KBM-7 (cell line): ENCODE measurements around the gene ARHGAP30.

Experiments used
- DNase-seq: peaks from one replicate; pipeline ENCODE4 v3.0.0-alpha.2; 2015
- in situ Hi-C: fragments of 300-500 bp; cut with MboI; formaldehyde crosslinking; loops from 2 replicates; pipeline ENCODE4 v1.14.3; 2020; ENCODE audit warnings: low sequenced_read_pairs, low pct_unique_long_range_greater_than_20kb, mixed read lengths

ARHGAP30 gene

DNA sequence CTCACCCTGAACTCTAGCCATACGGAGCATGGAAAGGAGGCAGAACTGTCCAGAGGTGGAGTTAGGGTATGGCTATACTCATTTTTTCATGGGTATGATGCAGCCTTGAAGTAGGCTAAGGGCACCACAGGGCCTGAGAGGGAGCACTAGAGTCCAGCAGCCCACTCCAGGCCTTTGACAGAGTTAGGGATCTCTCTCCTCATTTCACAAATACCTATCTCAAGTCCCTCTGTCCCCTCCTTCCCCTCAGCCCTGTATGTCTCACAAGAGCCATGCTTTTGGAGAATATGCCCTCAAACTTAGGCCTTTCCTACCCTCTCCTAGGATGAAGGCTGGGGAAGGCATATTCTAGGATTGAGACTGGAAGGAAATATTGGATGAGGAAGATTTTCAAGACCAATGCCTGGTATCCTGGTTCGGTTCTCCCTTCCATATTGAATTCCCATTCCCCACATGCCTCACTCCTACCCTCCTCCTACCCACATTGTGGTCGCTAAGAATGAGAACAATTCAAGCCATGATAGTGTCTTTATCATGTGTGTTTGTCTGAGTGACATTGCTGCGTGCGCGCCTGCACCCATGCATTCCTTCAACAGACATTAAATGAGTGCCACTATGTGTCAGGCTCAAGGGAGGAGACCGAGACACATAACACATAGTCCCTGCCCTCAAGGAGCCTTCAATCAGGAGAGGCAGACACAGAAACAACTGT, 22.3 kb upstream of the ARHGAP30 start:
- in situ Hi-C loops, result no loop called here

DNA sequence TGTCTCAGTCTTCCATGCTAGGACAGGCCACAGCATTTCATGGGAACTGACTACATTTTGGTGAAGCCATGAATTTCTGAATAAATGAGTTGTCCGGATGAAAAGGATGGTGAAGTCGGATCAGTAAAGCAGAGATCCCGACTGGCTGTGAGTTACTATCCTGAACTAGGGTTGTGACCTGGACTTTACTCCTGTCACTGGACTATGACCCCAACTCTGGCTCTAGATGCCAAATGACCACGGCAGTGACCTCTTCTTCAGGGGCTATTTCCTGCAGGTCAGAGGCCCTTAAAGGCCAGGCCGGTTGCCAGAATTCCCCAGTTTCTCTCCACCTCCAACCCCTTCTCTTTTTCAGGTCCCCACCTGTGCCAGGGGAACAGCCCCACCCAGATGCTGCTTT, 21.4 kb upstream of the ARHGAP30 start:
- DNase-seq, result no peak
- in situ Hi-C loops, result no loop called here

More for the DNA sequence above, 22.3 kb upstream of the ARHGAP30 start:
- no peak for DNase-seq

DNA sequence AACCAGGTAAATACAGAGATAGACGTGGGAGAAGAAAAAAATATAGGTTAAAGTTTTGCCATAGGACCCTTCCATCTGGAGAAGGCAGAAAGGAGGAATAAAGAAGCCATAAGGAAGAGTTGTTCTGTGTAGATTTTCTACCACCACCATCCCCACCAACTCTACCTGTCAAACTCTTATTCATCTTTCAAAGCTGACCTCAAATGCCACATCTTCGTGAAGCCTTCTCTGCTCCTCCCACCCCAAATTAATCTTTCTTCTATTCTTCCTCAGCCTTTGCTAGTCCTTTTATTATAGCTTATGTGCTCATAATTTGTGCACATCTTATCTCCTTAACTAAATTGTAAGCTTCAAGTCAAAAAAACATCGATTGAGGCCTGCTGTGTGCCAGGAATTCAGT, 20.9 kb upstream of the ARHGAP30 start:
- no peak for DNase-seq
- in situ Hi-C loops, result no loop called here

DNA sequence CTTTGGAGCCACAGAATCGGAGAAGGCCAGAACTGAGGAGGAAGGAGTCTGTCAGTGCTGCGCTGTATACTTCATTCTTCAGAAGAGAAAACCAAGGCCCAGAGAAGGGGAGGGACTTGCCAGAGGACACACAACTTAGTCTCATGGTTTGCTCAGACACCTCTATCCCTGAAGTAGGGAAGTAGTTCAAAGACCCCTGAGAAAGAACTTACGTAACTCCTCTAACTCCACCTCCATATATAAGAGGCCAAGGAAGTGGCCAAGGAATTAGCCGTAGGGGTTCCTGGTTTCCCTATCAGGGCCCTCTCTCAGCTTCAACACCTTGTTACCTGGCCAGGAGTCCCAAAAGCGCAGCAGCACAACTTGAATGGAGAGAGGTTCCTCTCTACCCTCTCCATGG, 20.2 kb upstream of the ARHGAP30 start:
- in situ Hi-C loops, result no loop called here
- no peak for DNase-seq

DNA sequence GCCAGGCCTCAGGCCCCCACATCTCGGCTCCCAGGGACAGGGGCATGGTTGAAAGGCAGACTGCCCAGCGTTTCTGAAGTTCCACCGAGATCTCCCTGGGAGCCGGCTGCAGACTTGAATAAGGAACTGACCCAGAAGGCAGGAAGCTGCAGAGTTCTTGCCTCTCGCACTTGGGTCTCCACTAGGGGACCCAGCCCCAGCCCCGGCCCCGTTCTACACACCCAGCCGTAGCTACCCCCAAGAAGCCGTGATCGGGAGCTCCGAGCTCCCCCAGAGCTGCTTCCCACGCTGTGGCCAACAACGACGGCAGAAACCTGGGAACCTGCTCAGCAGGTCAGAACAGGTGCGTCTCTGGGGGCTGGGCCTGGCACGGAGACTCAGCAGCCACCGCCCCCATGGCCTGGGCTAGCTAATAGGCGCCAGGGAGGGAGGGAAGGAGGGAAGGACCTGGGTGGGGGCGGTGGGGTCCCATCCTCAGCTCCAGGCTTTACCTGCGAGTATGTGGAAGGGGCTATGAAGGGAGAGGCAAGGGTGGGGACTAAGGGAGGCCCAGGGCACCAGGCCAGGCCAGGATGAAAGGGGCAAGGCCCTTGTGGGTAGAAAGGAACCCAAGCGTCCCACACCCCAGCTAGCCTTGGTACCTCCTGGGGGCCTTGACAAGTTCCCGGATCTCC, 19.7 kb upstream of the ARHGAP30 start, which contains the start of gene NECTIN4:
TSS of gene NECTIN4 (minus strand) at position 308 of the 674 bp plus-strand sequence. CDS start at position 46, 262 bp downstream.
- DNase-seq, result no peak
- in situ Hi-C loops, result no loop called here

DNA sequence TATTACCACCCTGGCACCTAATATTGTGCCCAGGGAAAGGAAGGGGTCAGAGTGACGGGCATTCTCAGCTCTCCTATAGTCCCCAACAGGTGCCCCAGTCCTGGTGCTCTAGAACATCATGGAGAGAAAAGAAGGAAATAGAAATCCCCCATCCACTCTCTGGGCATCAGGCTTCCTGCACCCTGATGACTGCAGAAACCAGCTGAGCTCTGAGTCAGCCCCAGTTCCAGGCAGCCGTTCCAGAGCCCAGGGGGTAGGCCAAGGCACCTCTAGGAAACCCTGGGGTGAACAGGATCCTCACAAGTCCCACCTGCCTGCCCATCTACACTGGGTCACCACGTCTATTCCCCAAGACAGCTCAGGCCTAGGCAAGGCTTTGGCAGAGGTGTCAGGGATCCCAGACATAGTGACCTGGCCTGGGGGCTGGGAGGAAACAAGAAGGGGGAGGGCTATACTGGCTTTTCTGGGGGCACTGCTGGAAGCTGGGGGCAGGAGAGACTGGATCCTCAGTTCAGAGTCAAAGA, 19.0 kb upstream of the ARHGAP30 start:
- in situ Hi-C loops, result no loop called here
- no peak for DNase-seq

DNA sequence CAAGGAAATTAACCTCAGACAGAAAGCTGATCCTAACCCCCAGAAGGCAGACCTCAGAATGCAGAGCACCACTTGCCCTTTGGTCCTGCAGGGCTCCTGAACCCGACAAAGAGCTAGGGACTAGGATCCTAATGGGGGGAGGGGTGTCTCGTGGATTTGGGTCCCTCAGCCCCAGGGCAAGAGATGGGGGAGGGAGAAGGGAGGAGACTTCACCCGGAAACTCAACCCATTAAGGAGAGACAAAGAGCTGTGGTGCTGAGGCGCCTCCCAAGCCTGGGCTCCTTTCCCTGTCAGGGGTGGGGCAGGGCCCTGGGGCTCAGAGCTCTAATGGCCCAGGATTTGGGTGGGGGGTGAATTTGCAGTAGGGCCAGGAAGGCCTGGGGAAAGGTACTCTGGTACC, 16.8 kb upstream of the ARHGAP30 start:
- in situ Hi-C loops, result no loop called here

DNA sequence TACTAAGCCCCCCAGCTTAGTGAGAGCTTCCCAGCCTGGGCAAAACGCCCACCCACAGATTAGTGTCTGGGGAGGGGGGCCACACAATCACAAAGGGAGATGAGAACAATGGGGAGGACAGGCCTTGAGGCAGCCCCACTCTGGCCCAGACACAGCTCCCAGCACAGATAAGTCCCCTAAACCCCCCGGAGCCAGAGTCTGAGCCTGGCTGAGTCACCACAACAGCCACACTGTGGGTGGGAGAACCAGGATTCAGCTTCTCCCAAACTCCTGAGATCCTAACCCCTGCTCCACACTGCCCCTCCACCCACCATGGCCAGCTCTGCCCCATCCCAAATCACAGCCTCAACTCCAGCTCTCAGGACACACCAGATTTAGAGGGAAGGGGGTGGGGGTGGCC, 15.5 kb upstream of the ARHGAP30 start:
- no peak for DNase-seq
- in situ Hi-C loops, result no loop called here

More for the DNA sequence above, 16.8 kb upstream of the ARHGAP30 start:
- no peak for DNase-seq

DNA sequence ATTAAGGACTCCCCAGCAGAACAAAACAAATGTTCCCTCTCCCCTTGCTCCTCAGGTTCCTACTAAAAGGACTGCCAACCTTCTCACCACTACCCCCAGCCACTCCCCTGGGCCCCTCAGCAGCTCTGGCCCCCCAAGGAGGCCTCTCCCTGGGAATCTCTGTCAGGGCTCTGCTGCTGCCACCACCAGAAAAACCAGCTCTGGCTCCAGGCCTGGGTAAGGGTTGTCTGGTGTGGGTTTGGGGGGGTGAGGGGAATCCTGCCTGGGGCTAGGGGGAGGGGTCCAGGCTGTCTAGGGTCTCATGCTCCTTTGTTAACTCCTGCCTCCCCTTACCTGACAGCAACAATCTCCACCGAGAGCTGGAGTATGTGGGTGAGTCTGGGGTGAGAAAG, 14.9 kb upstream of the ARHGAP30 start:
- in situ Hi-C loops, result no loop called here

DNA sequence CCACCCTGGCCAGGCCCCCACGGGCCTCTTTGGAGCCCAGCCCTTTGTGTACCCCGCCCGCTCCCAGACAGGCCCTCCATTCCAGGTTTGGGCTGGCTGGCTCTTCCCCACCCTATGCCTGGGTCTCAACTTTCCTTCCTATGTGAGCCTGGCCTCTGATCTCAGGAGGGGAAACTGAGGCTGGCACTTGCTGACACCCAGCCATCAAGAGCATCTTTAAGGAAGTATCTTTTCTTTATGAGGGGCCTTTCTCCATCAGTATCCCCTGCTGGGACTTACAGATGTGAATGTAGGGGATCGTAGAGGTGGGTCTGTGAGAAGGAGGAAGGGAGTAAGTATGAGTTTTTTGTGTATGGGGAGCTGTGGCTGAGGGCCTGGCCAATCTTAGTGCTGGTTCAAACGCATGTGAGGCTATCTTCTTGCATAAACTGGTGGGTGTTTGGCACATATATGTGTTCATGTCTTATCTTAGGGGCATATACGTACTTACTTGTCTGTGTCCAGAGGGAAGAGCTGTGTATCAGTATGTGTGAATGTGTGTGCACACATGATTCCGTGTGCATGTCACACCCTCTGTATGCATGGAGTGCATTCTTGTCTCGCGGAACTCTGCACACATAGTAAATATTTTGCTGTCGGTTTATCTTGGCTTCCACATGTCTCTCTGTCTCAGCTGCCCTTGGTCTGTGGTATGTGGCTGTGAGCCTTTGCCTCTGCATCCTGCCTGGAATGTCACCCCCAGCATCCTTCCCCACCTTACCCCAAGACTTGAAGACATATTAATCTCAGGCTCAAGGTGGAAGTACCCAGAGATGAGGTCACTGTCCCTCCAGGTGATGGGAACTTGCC, 14.3 kb upstream of the ARHGAP30 start:
- in situ Hi-C loops, result no loop called here

More for the DNA sequence above, 14.9 kb upstream of the ARHGAP30 start:
- DNase-seq, result no peak

DNA sequence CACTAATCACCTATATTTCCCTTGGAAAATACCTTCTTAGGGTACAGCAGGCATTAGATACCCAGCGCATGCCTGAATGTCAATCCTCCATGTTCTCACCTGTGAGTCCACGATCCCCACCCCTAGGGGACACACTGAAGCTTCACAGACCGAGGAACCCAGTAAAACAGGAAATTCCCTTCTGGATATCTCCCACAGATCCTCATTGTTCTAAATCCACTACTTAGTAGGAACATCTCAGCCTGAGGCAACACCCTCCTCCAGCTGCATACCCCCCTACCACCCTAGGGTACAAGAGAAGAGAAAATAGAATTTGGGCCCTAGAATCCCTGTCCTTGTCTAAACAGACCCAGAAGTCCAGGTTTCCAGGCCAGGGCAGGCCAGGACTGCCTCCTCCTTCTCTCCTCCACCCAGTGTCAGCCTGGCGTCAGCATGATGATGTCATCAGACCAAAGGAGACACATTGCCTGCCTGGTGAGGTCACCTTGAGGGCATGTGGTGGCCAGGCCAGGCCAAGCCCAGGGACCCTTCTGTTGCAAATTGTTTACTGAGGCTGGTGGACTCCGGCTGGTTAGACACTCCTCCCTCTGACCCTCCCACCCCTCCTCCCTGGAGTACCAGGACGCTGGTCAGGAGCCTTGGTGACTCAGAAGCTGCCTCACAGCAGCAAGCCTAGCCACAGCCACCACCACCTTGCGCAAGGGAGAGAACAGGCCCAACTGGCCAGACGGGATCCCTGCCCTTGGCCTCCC, 13.5 kb upstream of the ARHGAP30 start:
- DNase-seq, result peak; percentile 12
- in situ Hi-C loops, result no loop called here

More for the DNA sequence above, 14.3 kb upstream of the ARHGAP30 start:
- DNase-seq, result no peak

DNA sequence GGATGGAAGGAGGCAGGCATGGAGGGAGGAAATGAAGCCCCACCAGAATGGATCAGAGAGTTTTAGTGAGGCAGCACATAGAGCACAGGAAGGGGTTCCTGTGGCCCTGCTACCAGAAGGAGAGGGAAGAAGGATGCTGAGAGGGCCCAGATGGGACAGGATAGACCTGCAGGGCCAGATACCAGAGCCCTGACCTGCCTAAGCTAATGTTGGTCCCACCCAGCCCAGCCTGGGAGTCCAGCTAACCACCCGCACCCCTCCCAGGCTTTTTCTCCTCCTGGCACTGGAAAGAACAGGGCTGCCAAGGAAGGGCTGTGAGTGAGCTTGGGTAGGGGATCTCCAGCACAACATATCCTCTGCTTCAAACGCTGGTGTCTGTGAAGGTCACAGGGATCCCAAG, 12.8 kb upstream of the ARHGAP30 start:
- DNase-seq, result no peak
- in situ Hi-C loops, result no loop called here

DNA sequence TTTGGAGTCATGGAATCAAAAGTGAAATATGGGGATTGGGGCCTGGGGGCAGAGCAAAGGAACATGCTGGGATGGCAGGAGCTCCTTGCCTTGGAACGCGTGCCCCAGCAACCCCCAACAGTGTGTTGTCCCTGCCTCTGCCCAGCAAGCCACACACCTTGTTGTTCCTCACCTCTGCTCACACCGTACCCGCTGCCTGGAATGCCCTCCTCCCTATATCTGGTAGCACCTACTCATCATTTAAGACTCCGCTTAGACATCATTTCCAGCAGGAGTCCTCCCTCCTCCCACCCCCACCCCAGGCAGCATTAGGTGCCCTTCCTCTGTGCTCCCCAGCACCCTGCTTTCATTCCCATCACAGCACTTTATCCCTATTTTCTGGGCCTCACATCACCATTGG, 11.8 kb upstream of the ARHGAP30 start:
- DNase-seq, result no peak
- in situ Hi-C loops, result no loop called here

DNA sequence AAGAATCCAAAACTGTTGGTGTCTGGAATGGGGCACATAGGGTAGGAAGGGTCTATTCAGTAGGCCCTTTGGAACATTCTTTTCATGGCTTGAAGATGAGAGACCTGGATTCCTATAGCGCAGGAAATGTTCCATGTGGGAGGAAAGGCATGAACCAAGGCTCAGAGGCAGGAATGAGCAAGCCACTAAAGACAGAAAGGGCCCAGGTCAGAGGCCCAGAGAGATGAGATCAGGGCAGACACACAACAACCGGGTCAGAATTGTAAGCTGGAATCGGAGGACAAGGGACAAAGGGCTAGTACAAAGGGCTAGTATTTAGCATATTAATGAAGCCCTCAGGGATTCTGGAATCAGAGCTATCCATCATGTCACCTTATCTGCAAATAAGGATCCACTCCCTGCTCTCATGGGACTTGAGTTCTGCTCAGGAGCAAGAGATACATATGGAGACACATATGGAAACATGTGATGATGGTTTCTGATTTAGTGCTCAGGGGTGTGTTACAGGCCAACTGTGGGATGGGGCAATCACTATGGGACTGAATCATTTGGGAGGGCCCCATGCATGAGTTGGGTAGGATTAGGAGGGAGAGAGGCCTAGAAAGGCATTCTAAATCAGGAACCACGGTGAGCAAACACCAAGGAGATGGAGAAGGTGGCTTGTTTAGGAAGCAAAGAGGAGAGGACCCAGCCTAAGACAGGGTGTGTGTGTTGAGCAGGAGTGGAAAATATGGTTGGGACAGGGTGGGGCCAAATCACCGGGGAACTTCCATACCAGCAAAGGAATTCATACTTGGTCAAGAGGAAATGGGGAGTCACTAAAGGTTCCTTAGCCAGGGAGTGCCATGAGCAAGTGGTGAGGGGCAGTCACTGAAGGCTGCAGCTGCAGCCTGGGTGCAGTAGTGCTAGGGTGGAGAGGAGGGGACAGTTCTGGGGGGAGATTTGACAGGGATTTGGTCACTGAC, 11.0 kb upstream of the ARHGAP30 start:
- DNase-seq, result no peak
- in situ Hi-C loops, result no loop called here

DNA sequence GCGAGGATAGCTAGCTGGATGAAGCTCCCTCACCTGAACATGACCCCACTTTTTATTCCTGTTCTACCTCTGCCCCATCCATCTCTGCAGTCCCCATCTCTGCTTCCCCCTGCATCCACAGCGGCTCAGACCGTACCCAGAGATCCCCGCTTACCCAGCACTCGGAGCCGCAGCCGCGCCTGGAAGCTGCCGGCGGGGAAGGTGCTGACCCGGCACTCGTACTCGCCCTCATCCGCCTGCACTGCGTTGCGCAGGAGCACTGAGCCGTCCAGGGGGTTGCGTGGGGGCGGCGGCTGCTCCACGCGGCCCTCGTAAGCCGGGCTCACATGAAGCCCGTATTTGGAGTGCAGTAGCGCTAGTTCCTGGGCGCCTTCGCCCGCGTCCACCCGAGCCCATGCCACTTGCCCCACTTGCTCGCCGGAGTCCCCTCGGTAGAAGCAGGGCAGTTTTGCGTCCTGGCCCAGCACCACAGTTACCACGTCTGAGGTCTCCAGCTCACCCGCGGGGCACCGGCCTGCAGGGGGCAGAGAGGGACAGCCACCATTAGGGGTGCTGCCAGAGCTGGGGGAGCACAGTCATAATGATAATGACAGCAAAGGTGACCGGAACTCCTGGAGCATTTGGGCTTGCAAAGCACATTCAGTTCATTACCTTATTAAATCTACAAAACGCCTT, 9.9 kb upstream of the ARHGAP30 start:
- in situ Hi-C loops, result no loop called here
- no peak for DNase-seq

DNA sequence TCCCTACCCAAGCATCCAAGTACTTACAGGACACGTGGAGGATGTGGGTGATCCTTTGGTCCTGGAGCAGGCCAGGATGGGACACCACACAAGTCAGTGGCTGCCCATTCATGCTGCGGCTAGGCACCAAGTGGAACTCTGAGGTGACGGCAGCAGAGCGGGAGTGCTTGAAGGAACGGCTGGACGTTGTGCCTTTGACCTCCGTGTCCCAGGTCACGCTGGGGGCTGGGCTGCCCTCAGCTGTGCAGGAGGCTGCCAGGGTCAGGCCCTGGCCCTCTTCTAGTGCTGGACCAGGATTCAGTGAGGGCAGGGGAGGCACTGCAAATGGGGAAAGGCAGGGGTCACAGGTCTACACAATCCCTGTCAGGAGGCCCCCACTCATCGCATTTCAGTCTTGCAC, 7.7 kb upstream of the ARHGAP30 start:
- no peak for DNase-seq

DNA sequence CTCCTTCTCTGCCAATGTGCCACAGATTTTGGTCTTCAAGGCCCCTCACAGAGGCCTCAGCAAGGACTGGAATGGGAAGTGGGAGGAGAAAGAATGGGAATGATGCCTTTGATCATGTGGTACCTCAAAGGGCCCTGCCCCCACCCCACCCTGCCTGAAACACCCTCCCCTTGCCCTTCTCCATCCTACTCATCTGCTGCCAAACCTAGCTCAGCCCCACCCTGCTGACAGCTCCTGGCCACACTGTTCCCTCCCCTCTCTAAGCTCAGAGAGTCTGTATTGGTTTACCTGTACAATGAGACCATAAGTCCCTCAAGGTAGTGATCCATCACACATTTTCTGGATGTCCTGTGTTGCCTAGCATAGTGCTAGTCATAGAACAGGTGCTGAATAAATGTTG, 6.7 kb upstream of the ARHGAP30 start:
- in situ Hi-C loops, result no loop called here
- no peak for DNase-seq

More for the DNA sequence above, 7.7 kb upstream of the ARHGAP30 start:
- in situ Hi-C loops, result no loop called here
